Neural progenitor cell (in vitro differentiated cells): Measurements from ENCODE around the gene HAL. TPM values are rescaled to one million over a fixed set of nuclear protein-coding genes. Genes with fewer than 3 reads are reported as not detected.
A peak's percentile ranks its signal among the peaks of the same experiment; 100 is the strongest.
"Not testable (repeated sequence)": the region's sequence is repeated elsewhere in the genome, so short reads cannot be mapped to it uniquely, and the experiment has no call there.

Experiments used
- DNase-seq: peaks from one replicate; pipeline ENCODE4 v3.0.0-alpha.2; 2016; ENCODE audit warnings: low spot score
- H2AFZ ChIP-seq: fragments of 200-600 bp; sonication (generic); replicated peaks from 2 replicates; pipeline ENCODE4 v1.6.1; 2016; ENCODE audit warnings: antibody characterized with exemption
- H3F3A ChIP-seq: fragments of 200-600 bp; sonication (generic); 2 replicates; pipeline ENCODE4 v1.6.1; 2016; ENCODE audit warnings: antibody characterized with exemption, low read depth
- H3K27ac ChIP-seq: fragments of 200-600 bp; sonication (generic); 2 replicates; pipeline ENCODE4 v1.5.1; 2016; ENCODE audit warnings: mild to moderate bottlenecking
- H3K27me3 ChIP-seq: fragments of 200-600 bp; sonication (generic); 2 replicates; pipeline ENCODE4 v1.6.1; 2016; ENCODE audit warnings: mild to moderate bottlenecking, moderate library complexity
- H3K36me3 ChIP-seq: fragments of 200-600 bp; sonication (generic); 2 replicates; pipeline ENCODE4 v1.5.1; 2016
- H3K4me1 ChIP-seq: fragments of 200-600 bp; sonication (generic); 2 replicates; pipeline ENCODE4 v1.6.1; 2016; ENCODE audit warnings: mixed run types
- H3K4me2 ChIP-seq: fragments of 200-600 bp; sonication (generic); 2 replicates; pipeline ENCODE4 v1.6.1; 2016
- H3K4me3 ChIP-seq: fragments of 200-600 bp; sonication (generic); 2 replicates; pipeline ENCODE4 v1.5.1; 2016
- H3K79me2 ChIP-seq: fragments of 200-600 bp; sonication (generic); 2 replicates; pipeline ENCODE4 v1.6.1; 2016; ENCODE audit warnings: low read depth
- H3K9ac ChIP-seq: fragments of 200-600 bp; sonication (generic); 2 replicates; pipeline ENCODE4 v1.6.1; 2016
- H3K9me3 ChIP-seq: fragments of 200-600 bp; sonication (generic); 2 replicates; pipeline ENCODE4 v1.5.1; 2016; ENCODE audit warnings: low read depth
- H4K20me1 ChIP-seq: fragments of 200-600 bp; sonication (generic); 2 replicates; pipeline ENCODE4 v1.6.1; 2016; ENCODE audit warnings: low read depth
- H3K27ac Mint-ChIP-seq: 3 replicates; pipeline ENCODE4 v1.8.0; 2021; ENCODE audit warnings: mixed read lengths
- H3K27me3 Mint-ChIP-seq: 2 replicates; pipeline ENCODE4 v1.8.0; 2022; ENCODE audit warnings: low read depth, mild to moderate bottlenecking, inconsistent platforms, moderate library complexity, mixed read lengths; ENCODE audit not compliant: insufficient read depth
- H3K36me3 Mint-ChIP-seq: 3 replicates; pipeline ENCODE4 v1.8.0; 2021; ENCODE audit warnings: mixed read lengths
- H3K4me1 Mint-ChIP-seq: 3 replicates; pipeline ENCODE4 v1.8.0; 2021; ENCODE audit warnings: mixed read lengths
- H3K4me3 Mint-ChIP-seq: 3 replicates; pipeline ENCODE4 v1.8.0; 2021; ENCODE audit warnings: mild to moderate bottlenecking, moderate library complexity, mixed read lengths
- H3K9me3 Mint-ChIP-seq: 3 replicates; pipeline ENCODE4 v1.8.0; 2020; ENCODE audit warnings: mixed read lengths
- CTCF ChIP-seq: fragments of 200-600 bp; sonication (generic); IDR thresholded peaks from 2 replicates; pipeline ENCODE4 v1.5.1; 2017; ENCODE audit warnings: antibody characterized with exemption, mild to moderate bottlenecking
- EZH2 ChIP-seq: fragments of 200-600 bp; sonication (generic); IDR thresholded peaks from 2 replicates; pipeline ENCODE4 v1.6.1; 2017; ENCODE audit warnings: antibody characterized with exemption, mild to moderate bottlenecking, moderate library complexity
- EZH2phosphoT487 ChIP-seq: fragments of 200-600 bp; sonication (generic); IDR thresholded peaks from 2 replicates; pipeline ENCODE4 v1.6.1; 2017; ENCODE audit warnings: antibody characterized with exemption
- total RNA-seq: library from RNA; depleted of rRNA; stranded (reverse); fragments of >200 nt; gene quantifications from 2 replicates; pipeline ENCODE4 v1.2.3, GENCODE V29; 2015; ENCODE audit warnings: low replicate concordance

Gene HAL
- total RNA-seq, 1 donor from 2014 or later: 0.06 TPM

GRCh38 chr12:95970905-95971304 is 25.2 kb downstream of the HAL start:
- H3K4me2 ChIP-seq: no peak overlapping the region
- Mint-ChIP-seq H3K27ac (peak overlapping the region; percentile 11), H3K4me1 (no peaks in the 10 kb centered on the region)

GRCh38 chr12:95969116-95969515 is 27.0 kb downstream of the HAL start:
- not testable (repeated sequence) for H3K27me3 ChIP-seq, H3K9ac ChIP-seq, H4K20me1 ChIP-seq, H2AFZ ChIP-seq, H3F3A ChIP-seq, H3K4me2 ChIP-seq, H3K27ac Mint-ChIP-seq, DNase-seq, H3K27ac ChIP-seq, H3K27me3 Mint-ChIP-seq, H3K36me3 ChIP-seq, H3K36me3 Mint-ChIP-seq, H3K79me2 ChIP-seq, H3K4me3 ChIP-seq, H3K4me1 Mint-ChIP-seq, H3K4me3 Mint-ChIP-seq, H3K4me1 ChIP-seq, H3K9me3 ChIP-seq
- H3K9me3 Mint-ChIP-seq: peaks cover 12% of the 10 kb centered on the region

More at GRCh38 chr12:95970905-95971304, 25.2 kb downstream of the HAL start:
- Histone ChIP-seq H4K20me1 (no peaks in the 10 kb centered on the region), H3K36me3 (no peaks in the 10 kb centered on the region), H2AFZ (peak overlapping the region; percentile 80), H3K4me1 (no peaks in the 10 kb centered on the region), H3K9ac (no peak overlapping the region), H3F3A (no peaks in the 10 kb centered on the region), H3K27ac (no peak overlapping the region), H3K9me3 (no peaks in the 10 kb centered on the region), H3K27me3 (no peaks in the 10 kb centered on the region), H3K4me3 (no peak overlapping the region), H3K79me2 (no peaks in the 10 kb centered on the region)
- peaks cover 12% of the 10 kb centered on the region for H3K9me3 Mint-ChIP-seq
- no peak overlapping the region for H3K4me3 Mint-ChIP-seq
- no peaks in the 10 kb centered on the region for H3K36me3 Mint-ChIP-seq
- TF ChIP-seq EZH2phosphoT487 (no peak), EZH2 (no peak), CTCF (no peak)
- H3K27me3 Mint-ChIP-seq: peaks cover 3% of the 10 kb centered on the region
- DNase-seq: peak; percentile 10

- Histone ChIP-seq H3K27me3 (no peaks in the 10 kb centered on the region), H3K27ac (no peak overlapping the region), H3K9ac (no peak overlapping the region), H3F3A (no peaks in the 10 kb centered on the region), H3K4me3 (no peak overlapping the region), H3K79me2 (no peaks in the 10 kb centered on the region), H4K20me1 (no peaks in the 10 kb centered on the region), H3K9me3 (no peaks in the 10 kb centered on the region), H2AFZ (no peak overlapping the region), H3K4me2 (no peak overlapping the region), H3K36me3 (no peaks in the 10 kb centered on the region), H3K4me1 (no peaks in the 10 kb centered on the region)
- Mint-ChIP-seq H3K9me3 (peaks cover 12% of the 10 kb centered on the region), H3K27ac (no peak overlapping the region), H3K4me3 (no peak overlapping the region), H3K4me1 (no peaks in the 10 kb centered on the region), H3K27me3 (peaks cover 3% of the 10 kb centered on the region), H3K36me3 (no peaks in the 10 kb centered on the region)
- no peak for DNase-seq
- no peak for TF ChIP-seq EZH2phosphoT487
- TF ChIP-seq CTCF: no peak
- no peak for TF ChIP-seq EZH2
Observed at GRCh38 chr12:95967301-95967700, 28.8 kb downstream of the HAL start.

- Mint-ChIP-seq H3K9me3 (peaks cover 12% of the 10 kb centered on the region), H3K27me3 (peaks cover 6% of the 10 kb centered on the region), H3K4me1 (no peaks in the 10 kb centered on the region), H3K27ac (no peak overlapping the region), H3K4me3 (no peak overlapping the region), H3K36me3 (no peaks in the 10 kb centered on the region)
- no peaks in the 10 kb centered on the region for H4K20me1 ChIP-seq
- H3K4me2 ChIP-seq: no peak overlapping the region
- no peak overlapping the region for H3K4me3 ChIP-seq
- TF ChIP-seq EZH2phosphoT487: no peak
- TF ChIP-seq EZH2: no peak
- TF ChIP-seq CTCF: no peak
- no peaks in the 10 kb centered on the region for H3F3A ChIP-seq
- no peak overlapping the region for H3K27ac ChIP-seq
- no peaks in the 10 kb centered on the region for H3K79me2 ChIP-seq
- no peak overlapping the region for H3K9ac ChIP-seq
- no peak overlapping the region for H2AFZ ChIP-seq
- no peaks in the 10 kb centered on the region for H3K27me3 ChIP-seq
- no peaks in the 10 kb centered on the region for H3K9me3 ChIP-seq
- H3K36me3 ChIP-seq: no peaks in the 10 kb centered on the region
- DNase-seq: no peak
- no peaks in the 10 kb centered on the region for H3K4me1 ChIP-seq
Observed at GRCh38 chr12:95966287-95966870, 29.8 kb downstream of the HAL start.
